HepG2 (cell line): Measurements from ENCODE around the gene WDR89. TPM values are rescaled to one million over a fixed set of nuclear protein-coding genes. Genes with fewer than 3 reads are reported as not detected.

Experiments
- JARID2 ChIP-seq: sonication (generic); formaldehyde crosslinking; IDR thresholded peaks from 2 replicates; pipeline ENCODE4 v1.8.1; 2023; ENCODE audit warnings: missing genetic modification reagents, inconsistent platforms; ENCODE audit not compliant: insufficient replicate concordance
- KDM1A ChIP-seq: IDR thresholded peaks from 2 replicates; pipeline ENCODE4 v1.6.1; 2016; ENCODE audit warnings: missing compliant biosample characterization
- KMT2A ChIP-seq: sonication (generic); formaldehyde crosslinking; IDR thresholded peaks from 2 replicates; pipeline ENCODE4 v1.4.0; 2020; ENCODE audit warnings: missing genetic modification reagents
- ZFP82 ChIP-seq: sonication (generic); formaldehyde crosslinking; IDR thresholded peaks from 2 replicates; pipeline ENCODE4 v1.5.1; 2020; ENCODE audit warnings: mild to moderate bottlenecking, missing genetic modification reagents, borderline replicate concordance
- ZKSCAN1 ChIP-seq: fragments of 150-350 bp; IDR thresholded peaks from 2 replicates; pipeline ENCODE4 v1.6.1; 2014; ENCODE audit warnings: low read length
- ZSCAN30 ChIP-seq: sonication (generic); formaldehyde crosslinking; IDR thresholded peaks from 2 replicates; pipeline ENCODE4 v1.5.0; 2020; ENCODE audit warnings: mild to moderate bottlenecking, missing genetic modification reagents
- polyA plus RNA-seq, 8 experiments: library from polyadenylated mRNA; depleted of rRNA in 3 of 8; stranded (reverse) in 7 of 8; unstranded in 1 of 8; fragments of >200 nt; fragmentation: Illumina TruSeq in 4 of 8; extraction: Trizol in 4 of 8; gene quantifications; 2 replicates each; pipeline versions ENCODE4 v1.2.1 to v1.2.3, GENCODE V29; 2011 to 2016; ENCODE audit warnings: low read depth in 4 of 8, missing spikeins in 1 of 8, mixed read lengths in 1 of 8; ENCODE audit not compliant: insufficient read depth in 1 of 8
- total RNA-seq, 5 experiments: library from RNA; depleted of rRNA; stranded (reverse); fragments of >200 nt; fragmentation: Illumina TruSeq; extraction: Trizol; gene quantifications; 2 replicates each; pipeline ENCODE4 v1.2.3, GENCODE V29; 2016; ENCODE audit warnings: low read depth in 1 of 5
- TF ChIP-seq, protein P1 (sequence below): IDR thresholded peaks from 2 replicates; pipeline ENCODE4 v1.6.1; 2016; ENCODE audit warnings: control low read depth
- TF ChIP-seq, protein P2 (sequence below): sonication (generic); formaldehyde crosslinking; IDR thresholded peaks from 2 replicates; pipeline ENCODE4 v1.4.0; 2020; ENCODE audit warnings: missing genetic modification reagents, borderline replicate concordance
- TF ChIP-seq, protein P3 (sequence below): sonication (generic); formaldehyde crosslinking; IDR thresholded peaks from 2 replicates; pipeline ENCODE4 v1.4.0; 2020; ENCODE audit warnings: missing genetic modification reagents
- TF ChIP-seq, protein P4 (sequence below): sonication (generic); formaldehyde crosslinking; IDR thresholded peaks from 2 replicates; pipeline ENCODE4 v1.5.1; 2020; ENCODE audit warnings: missing genetic modification reagents, mild to moderate bottlenecking, borderline replicate concordance
- TF ChIP-seq, protein P5 (sequence below): sonication (generic); formaldehyde crosslinking; conservative IDR thresholded peaks from 2 replicates; pipeline ENCODE4 v1.4.0; 2020; ENCODE audit warnings: missing genetic modification reagents
- TF ChIP-seq, protein P6 (sequence below): sonication (generic); formaldehyde crosslinking; IDR thresholded peaks from 2 replicates; pipeline ENCODE4 v1.8.1; 2023; ENCODE audit warnings: mild to moderate bottlenecking, missing genetic modification reagents
- TF ChIP-seq, protein P7 (sequence below): sonication (generic); formaldehyde crosslinking; IDR thresholded peaks from 2 replicates; pipeline ENCODE4 v1.4.0; 2020; ENCODE audit warnings: missing genetic modification reagents

Gene WDR89
- total and polyA plus RNA-seq, 2 of the 13 experiments (the other 11 are each of a cell fraction or from before 2014, with no cell fraction given), result 5.2 to 20.1 TPM

DNA sequence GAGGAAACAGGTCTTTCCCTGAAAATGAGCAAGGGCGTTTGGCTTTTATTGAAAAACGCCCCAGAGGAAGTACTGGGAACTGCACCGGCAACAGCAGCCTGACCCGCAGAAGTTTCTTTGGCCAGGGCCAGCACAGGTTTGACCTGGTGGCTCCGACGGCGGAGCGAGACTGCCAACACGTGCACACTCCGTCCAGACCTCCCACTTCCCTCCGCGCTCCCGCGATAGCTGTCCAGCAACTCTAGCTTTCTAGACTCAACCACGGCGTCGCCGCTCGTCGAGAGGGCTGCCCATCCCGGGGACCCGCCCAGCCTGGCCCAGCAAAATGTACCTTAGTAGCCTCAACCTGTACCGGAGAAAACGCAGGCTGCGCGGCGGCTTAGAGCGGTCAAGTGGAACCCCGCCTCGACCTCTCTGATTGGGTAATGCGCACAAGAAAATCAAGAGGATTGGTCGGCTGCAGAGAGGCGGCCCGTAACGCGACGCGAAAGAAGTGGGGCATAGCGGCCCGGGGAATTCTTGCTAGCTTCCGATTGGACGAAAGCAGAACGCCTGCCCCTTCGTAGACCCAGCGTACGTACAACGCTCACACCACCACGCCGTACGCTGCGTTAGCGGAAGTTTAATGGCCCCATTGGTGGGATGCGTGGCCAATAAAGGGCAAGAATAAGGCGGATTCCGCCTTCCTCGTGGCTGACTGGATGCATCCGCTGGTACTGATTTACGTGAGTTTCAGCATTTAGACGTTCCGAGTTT lies at the start of gene WDR89 (continued):
- TF ChIP-seq, protein P1, sequence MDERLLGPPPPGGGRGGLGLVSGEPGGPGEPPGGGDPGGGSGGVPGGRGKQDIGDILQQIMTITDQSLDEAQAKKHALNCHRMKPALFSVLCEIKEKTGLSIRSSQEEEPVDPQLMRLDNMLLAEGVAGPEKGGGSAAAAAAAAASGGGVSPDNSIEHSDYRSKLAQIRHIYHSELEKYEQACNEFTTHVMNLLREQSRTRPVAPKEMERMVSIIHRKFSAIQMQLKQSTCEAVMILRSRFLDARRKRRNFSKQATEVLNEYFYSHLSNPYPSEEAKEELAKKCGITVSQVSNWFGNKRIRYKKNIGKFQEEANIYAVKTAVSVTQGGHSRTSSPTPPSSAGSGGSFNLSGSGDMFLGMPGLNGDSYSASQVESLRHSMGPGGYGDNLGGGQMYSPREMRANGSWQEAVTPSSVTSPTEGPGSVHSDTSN (CRISPR knock-in tag), result no peak
- TF ChIP-seq, protein P2, sequence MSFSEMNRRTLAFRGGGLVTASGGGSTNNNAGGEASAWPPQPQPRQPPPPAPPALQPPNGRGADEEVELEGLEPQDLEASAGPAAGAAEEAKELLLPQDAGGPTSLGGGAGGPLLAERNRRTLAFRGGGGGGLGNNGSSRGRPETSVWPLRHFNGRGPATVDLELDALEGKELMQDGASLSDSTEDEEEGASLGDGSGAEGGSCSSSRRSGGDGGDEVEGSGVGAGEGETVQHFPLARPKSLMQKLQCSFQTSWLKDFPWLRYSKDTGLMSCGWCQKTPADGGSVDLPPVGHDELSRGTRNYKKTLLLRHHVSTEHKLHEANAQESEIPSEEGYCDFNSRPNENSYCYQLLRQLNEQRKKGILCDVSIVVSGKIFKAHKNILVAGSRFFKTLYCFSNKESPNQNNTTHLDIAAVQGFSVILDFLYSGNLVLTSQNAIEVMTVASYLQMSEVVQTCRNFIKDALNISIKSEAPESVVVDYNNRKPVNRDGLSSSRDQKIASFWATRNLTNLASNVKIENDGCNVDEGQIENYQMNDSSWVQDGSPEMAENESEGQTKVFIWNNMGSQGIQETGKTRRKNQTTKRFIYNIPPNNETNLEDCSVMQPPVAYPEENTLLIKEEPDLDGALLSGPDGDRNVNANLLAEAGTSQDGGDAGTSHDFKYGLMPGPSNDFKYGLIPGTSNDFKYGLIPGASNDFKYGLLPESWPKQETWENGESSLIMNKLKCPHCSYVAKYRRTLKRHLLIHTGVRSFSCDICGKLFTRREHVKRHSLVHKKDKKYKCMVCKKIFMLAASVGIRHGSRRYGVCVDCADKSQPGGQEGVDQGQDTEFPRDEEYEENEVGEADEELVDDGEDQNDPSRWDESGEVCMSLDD, result peak; percentile 72; the same call in 1 of the 2 replicates
- TF ChIP-seq, protein P3, sequence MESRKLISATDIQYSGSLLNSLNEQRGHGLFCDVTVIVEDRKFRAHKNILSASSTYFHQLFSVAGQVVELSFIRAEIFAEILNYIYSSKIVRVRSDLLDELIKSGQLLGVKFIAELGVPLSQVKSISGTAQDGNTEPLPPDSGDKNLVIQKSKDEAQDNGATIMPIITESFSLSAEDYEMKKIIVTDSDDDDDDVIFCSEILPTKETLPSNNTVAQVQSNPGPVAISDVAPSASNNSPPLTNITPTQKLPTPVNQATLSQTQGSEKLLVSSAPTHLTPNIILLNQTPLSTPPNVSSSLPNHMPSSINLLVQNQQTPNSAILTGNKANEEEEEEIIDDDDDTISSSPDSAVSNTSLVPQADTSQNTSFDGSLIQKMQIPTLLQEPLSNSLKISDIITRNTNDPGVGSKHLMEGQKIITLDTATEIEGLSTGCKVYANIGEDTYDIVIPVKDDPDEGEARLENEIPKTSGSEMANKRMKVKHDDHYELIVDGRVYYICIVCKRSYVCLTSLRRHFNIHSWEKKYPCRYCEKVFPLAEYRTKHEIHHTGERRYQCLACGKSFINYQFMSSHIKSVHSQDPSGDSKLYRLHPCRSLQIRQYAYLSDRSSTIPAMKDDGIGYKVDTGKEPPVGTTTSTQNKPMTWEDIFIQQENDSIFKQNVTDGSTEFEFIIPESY (CRISPR knock-in tag), result peak; percentile 65
- TF ChIP-seq JARID2 (no peak), KDM1A (CRISPR knock-in tag) (0 out of 2 replicates have a peak, but pooled peaks have one; percentile 45), KMT2A (CRISPR knock-in tag) (peak; percentile 81), ZSCAN30 (0 out of 2 replicates have a peak, but pooled peaks have one; percentile 38), ZFP82 (CRISPR knock-in tag) (no peak), ZKSCAN1 (peak; percentile 17; the same call in 1 of the 2 replicates)
- TF ChIP-seq, protein P4, sequence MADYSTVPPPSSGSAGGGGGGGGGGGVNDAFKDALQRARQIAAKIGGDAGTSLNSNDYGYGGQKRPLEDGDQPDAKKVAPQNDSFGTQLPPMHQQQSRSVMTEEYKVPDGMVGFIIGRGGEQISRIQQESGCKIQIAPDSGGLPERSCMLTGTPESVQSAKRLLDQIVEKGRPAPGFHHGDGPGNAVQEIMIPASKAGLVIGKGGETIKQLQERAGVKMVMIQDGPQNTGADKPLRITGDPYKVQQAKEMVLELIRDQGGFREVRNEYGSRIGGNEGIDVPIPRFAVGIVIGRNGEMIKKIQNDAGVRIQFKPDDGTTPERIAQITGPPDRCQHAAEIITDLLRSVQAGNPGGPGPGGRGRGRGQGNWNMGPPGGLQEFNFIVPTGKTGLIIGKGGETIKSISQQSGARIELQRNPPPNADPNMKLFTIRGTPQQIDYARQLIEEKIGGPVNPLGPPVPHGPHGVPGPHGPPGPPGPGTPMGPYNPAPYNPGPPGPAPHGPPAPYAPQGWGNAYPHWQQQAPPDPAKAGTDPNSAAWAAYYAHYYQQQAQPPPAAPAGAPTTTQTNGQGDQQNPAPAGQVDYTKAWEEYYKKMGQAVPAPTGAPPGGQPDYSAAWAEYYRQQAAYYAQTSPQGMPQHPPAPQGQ (CRISPR knock-in tag), result no peak
- TF ChIP-seq, protein P5, sequence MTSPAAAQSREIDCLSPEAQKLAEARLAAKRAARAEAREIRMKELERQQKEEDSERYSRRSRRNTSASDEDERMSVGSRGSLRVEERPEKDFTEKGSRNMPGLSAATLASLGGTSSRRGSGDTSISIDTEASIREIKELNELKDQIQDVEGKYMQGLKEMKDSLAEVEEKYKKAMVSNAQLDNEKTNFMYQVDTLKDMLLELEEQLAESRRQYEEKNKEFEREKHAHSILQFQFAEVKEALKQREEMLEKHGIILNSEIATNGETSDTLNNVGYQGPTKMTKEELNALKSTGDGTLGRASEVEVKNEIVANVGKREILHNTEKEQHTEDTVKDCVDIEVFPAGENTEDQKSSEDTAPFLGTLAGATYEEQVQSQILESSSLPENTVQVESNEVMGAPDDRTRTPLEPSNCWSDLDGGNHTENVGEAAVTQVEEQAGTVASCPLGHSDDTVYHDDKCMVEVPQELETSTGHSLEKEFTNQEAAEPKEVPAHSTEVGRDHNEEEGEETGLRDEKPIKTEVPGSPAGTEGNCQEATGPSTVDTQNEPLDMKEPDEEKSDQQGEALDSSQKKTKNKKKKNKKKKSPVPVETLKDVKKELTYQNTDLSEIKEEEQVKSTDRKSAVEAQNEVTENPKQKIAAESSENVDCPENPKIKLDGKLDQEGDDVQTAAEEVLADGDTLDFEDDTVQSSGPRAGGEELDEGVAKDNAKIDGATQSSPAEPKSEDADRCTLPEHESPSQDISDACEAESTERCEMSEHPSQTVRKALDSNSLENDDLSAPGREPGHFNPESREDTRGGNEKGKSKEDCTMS (CRISPR knock-in tag), result no peak
- TF ChIP-seq, protein P6, sequence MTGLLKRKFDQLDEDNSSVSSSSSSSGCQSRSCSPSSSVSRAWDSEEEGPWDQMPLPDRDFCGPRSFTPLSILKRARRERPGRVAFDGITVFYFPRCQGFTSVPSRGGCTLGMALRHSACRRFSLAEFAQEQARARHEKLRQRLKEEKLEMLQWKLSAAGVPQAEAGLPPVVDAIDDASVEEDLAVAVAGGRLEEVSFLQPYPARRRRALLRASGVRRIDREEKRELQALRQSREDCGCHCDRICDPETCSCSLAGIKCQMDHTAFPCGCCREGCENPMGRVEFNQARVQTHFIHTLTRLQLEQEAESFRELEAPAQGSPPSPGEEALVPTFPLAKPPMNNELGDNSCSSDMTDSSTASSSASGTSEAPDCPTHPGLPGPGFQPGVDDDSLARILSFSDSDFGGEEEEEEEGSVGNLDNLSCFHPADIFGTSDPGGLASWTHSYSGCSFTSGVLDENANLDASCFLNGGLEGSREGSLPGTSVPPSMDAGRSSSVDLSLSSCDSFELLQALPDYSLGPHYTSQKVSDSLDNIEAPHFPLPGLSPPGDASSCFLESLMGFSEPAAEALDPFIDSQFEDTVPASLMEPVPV (CRISPR knock-in tag), result no peak; the same call in 1 of the 2 replicates
- TF ChIP-seq, protein P7, sequence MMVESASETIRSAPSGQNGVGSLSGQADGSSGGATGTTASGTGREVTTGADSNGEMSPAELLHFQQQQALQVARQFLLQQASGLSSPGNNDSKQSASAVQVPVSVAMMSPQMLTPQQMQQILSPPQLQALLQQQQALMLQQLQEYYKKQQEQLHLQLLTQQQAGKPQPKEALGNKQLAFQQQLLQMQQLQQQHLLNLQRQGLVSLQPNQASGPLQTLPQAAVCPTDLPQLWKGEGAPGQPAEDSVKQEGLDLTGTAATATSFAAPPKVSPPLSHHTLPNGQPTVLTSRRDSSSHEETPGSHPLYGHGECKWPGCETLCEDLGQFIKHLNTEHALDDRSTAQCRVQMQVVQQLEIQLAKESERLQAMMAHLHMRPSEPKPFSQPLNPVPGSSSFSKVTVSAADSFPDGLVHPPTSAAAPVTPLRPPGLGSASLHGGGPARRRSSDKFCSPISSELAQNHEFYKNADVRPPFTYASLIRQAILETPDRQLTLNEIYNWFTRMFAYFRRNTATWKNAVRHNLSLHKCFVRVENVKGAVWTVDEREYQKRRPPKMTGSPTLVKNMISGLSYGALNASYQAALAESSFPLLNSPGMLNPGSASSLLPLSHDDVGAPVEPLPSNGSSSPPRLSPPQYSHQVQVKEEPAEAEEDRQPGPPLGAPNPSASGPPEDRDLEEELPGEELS (CRISPR knock-in tag), result peak; percentile 62; the same call in 1 of the 2 replicates
